Measurements from ENCODE around the gene ANGPTL4. TPM values are rescaled to one million over a fixed set of nuclear protein-coding genes. Genes with fewer than 3 reads are reported as not detected.

ANGPTL4 gene
- total RNA-seq, 2 donors from 2014 or later: 32.6 to 69.1 TPM

DNA sequence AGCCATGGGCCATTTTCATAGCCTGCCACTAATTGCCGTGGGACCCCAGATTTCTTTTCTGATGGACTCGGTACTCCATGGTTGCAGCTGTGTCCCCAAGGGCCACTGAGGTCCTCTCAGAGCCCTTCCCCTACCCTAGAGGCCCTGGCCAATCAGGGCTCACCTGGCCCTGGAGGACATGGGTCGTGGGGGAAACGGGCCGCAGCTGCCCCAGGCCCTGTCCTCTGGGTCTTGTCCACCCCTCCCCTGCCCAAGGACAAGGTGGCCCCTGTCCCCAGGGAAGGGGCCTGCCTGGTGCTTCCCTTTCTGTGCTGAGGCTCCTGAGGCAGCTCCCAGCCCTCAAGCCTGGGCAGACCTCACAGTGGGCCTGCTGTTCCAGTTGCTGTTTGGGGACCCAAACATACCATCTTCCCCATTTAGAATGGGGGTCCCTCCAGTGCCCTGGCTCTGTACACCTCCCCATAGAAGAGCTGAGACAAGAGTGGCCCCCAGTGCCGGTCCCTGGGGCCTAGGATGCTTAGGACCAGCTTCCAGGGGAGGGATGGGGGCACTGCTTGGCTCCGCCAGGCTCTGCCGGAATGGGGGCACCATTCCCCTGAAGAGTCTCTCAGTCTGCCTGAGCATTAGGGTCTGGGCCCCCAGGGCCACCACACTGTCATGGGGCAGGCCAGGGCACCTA lies 29.4 kb downstream of the ANGPTL4 start:
- DNase-seq (ENCODE audit: low spot score): no peak
- H3K4me3 ChIP-seq: no peak overlapping the region
- peak overlapping the region; percentile 100 for H3K27ac ChIP-seq
- TF ChIP-seq, protein P1, sequence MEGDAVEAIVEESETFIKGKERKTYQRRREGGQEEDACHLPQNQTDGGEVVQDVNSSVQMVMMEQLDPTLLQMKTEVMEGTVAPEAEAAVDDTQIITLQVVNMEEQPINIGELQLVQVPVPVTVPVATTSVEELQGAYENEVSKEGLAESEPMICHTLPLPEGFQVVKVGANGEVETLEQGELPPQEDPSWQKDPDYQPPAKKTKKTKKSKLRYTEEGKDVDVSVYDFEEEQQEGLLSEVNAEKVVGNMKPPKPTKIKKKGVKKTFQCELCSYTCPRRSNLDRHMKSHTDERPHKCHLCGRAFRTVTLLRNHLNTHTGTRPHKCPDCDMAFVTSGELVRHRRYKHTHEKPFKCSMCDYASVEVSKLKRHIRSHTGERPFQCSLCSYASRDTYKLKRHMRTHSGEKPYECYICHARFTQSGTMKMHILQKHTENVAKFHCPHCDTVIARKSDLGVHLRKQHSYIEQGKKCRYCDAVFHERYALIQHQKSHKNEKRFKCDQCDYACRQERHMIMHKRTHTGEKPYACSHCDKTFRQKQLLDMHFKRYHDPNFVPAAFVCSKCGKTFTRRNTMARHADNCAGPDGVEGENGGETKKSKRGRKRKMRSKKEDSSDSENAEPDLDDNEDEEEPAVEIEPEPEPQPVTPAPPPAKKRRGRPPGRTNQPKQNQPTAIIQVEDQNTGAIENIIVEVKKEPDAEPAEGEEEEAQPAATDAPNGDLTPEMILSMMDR (IDR thresholded peaks at IDR 0.05): no peak
- peaks cover 0 to 84% of the 10 kb centered on the region in 2 donors for H3K4me1 ChIP-seq
- peaks cover 6% of the 10 kb centered on the region for H3K36me3 ChIP-seq
- no peaks in the 10 kb centered on the region for H3K9me3 ChIP-seq
- H3K27me3 ChIP-seq: no peaks in the 10 kb centered on the region

DNA sequence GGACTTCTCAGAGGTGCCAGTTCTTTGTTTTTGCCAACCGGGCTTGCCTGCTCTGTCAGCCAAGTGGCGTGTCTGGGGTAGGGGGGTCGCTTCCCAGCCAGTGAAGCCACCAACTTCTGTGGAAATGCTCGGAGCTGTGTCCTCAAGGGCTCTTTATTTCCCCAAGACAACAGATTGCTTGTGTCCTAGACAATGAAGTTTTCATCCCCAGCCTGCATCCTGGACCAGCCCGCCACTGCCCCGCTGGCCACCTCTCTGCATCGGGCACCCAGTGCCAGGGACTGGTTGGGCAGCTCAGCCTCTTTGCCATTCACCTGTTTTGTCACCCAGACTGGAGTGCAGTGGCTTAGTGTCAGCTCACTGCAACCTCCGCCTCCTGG lies 29.9 kb downstream of the ANGPTL4 start:
- peaks cover 0 to 87% of the 10 kb centered on the region in 2 donors for H3K4me1 ChIP-seq
- TF ChIP-seq, protein P1 (IDR thresholded peaks at IDR 0.05): no peak

DNA sequence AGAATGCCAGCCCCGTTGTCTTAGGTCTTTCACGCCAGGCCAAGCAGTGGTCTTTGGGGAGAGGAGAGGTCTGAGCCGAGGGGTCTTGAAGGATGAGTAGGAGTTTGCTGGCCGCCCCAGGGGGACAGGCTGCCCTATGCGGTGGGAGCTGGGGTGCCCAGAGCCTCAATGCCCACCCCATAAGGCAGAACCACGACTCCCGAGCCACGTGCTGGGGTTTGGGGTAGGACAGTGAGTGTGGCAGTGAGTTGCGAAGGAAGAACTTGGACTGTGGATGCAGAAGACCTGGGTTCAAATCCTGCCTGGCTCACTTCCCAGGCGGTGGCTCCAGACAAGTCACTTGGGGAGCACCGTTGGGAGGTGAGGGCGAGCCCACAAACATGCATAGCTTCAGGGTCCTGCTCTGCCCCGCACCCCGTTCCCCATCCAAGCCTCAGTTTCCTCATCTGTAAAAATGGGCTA lies 31.7 kb downstream of the ANGPTL4 start:
- Histone ChIP-seq H3K27me3 (no peaks in the 10 kb centered on the region), H3K27ac (peak overlapping the region; percentile 100), H3K36me3 (peaks cover 20% of the 10 kb centered on the region), H3K9me3 (no peaks in the 10 kb centered on the region), H3K4me3 (no peak overlapping the region), H3K4me1 (peaks cover 0 to 79% of the 10 kb centered on the region in 2 donors)
- no peak for DNase-seq (ENCODE audit: low spot score)
- TF ChIP-seq, protein P1 (IDR thresholded peaks at IDR 0.05): no peak

More for the DNA sequence above, 29.9 kb downstream of the ANGPTL4 start:
- no peak overlapping the region for H3K4me3 ChIP-seq
- no peaks in the 10 kb centered on the region for H3K27me3 ChIP-seq
- H3K27ac ChIP-seq: peak overlapping the region; percentile 100
- DNase-seq (ENCODE audit: low spot score): no peak
- H3K36me3 ChIP-seq: peaks cover 6% of the 10 kb centered on the region
- no peaks in the 10 kb centered on the region for H3K9me3 ChIP-seq

DNA sequence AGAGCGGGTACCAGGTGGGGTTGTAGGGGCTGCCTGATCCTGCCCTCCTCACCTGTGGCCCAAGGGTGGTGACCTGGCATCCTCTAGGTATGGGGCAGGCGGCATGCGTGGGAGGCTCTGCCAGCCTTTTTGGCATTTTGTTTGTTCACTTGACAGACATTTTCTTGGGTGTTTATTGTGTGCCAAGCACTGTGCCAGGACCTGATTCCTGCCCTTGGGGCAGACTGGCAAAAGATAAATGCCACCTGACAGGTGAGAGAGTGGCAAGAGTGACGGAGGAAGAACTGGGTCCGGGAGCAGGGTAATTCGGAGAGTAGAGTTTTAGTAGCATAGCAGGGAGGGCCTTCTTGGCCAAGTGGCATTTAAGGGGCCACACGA lies 32.2 kb downstream of the ANGPTL4 start:
- no peaks in the 10 kb centered on the region for H3K9me3 ChIP-seq
- DNase-seq (ENCODE audit: low spot score): no peak
- peaks cover 23% of the 10 kb centered on the region for H3K36me3 ChIP-seq
- no peaks in the 10 kb centered on the region for H3K27me3 ChIP-seq
- TF ChIP-seq, protein P1 (IDR thresholded peaks at IDR 0.05): no peak
- H3K4me3 ChIP-seq: no peak overlapping the region
- peaks cover 0 to 75% of the 10 kb centered on the region in 2 donors for H3K4me1 ChIP-seq
- peak overlapping the region in 1 of 2 donors; percentile 100 for H3K27ac ChIP-seq

DNA sequence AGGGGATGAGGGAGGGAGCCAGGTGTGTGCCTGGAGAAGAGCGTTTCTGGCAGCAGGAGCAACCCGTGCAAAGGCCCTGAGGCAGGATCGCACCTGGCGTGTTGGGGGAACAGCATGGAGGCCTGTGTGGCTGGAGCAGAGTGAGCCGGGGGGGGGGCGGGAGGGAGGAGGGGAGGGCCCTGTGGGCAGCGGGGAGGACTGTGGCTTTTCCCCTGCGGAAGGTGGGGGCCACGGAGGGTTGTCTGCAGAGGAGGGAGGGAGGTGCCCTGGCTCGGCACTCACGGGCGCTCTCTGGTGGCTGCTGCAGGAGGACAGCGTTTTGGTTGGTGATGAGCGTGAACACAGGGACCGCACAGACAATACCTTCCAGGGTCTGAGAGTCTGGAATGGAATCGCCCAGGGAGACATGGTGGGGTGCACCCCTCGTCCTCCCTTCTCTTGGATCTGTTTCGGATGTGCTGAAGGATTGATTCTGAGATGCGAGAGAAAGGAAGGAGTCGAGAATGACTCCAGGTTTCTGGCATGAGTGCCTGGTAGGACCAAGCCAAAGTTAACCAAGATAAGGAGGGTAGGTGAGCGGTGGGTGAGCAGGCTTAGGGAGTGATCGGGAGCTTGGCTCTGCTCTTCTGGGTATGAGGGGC lies 32.7 kb downstream of the ANGPTL4 start:
- Histone ChIP-seq H3K27ac (peak overlapping the region in 1 of 2 donors; percentile 9), H3K36me3 (peaks cover 25% of the 10 kb centered on the region), H3K9me3 (no peaks in the 10 kb centered on the region), H3K27me3 (no peaks in the 10 kb centered on the region), H3K4me1 (peaks cover 0 to 69% of the 10 kb centered on the region in 2 donors), H3K4me3 (no peak overlapping the region)
- DNase-seq (ENCODE audit: low spot score): no peak
- TF ChIP-seq, protein P1 (IDR thresholded peaks at IDR 0.05): peak; percentile 35 to 75

Data from right atrium auricular region (tissue), 2 donors.